Spleen (tissue), 11 donors: ENCODE measurements around the gene DNAJC1. TPM values are rescaled to one million over a fixed set of nuclear protein-coding genes. Genes with fewer than 3 reads are reported as not detected.
"Not testable (repeated sequence)": the region's sequence is repeated elsewhere in the genome, so short reads cannot be mapped to it uniquely, and the experiment has no call there.

ENCODE experiments used
- DNase-seq: peaks from one replicate; pipeline ENCODE4 v3.0.0-alpha.2; 2020
- H3K27ac ChIP-seq, 8 donors: fragments of 200-600 bp; sonication (generic) in 7 of 8; 1 replicate in 4 of 8; 2 replicates in 4 of 8; pipeline versions ENCODE4 v1.5.0 to v1.8.0; 2016 to 2021; ENCODE audit warnings: inconsistent platforms in 4 of 8, mild to moderate bottlenecking in 4 of 8, moderate library complexity in 1 of 8
- H3K27me3 ChIP-seq, 7 donors: fragments of 200-600 bp; sonication (generic) in 6 of 7; replicated peaks in 1 of 7; 1 replicate in 4 of 7; 2 replicates in 3 of 7; pipeline versions ENCODE4 v1.5.0 to v1.8.0; 2016 to 2021; ENCODE audit warnings: inconsistent platforms in 3 of 7, mild to moderate bottlenecking in 1 of 7
- H3K36me3 ChIP-seq, 6 donors: fragments of 200-600 bp; sonication (generic) in 5 of 6; 1 replicate in 4 of 6; 2 replicates in 2 of 6; pipeline versions ENCODE4 v1.5.0 to v1.8.0; 2016 to 2021; ENCODE audit warnings: inconsistent platforms in 2 of 6
- H3K4me1 ChIP-seq, 6 donors: fragments of 200-600 bp; sonication (generic) in 5 of 6; 1 replicate in 3 of 6; 2 replicates in 3 of 6; pipeline versions ENCODE4 v1.5.0 to v1.8.0; 2016 to 2021; ENCODE audit warnings: inconsistent platforms in 3 of 6
- H3K4me3 ChIP-seq, 8 donors: fragments of 200-600 bp; sonication (generic) in 7 of 8; 1 replicate in 4 of 8; 2 replicates in 4 of 8; pipeline versions ENCODE4 v1.5.0 to v1.8.0; 2016 to 2021; ENCODE audit warnings: inconsistent platforms in 4 of 8, mild to moderate bottlenecking in 4 of 8, moderate library complexity in 2 of 8
- H3K9me3 ChIP-seq, 8 donors: fragments of 200-600 bp; sonication (generic) in 7 of 8; 1 replicate in 4 of 8; 2 replicates in 4 of 8; pipeline versions ENCODE4 v1.5.0 to v1.8.0; 2016 to 2021; ENCODE audit warnings: inconsistent platforms in 4 of 8
- POLR2A ChIP-seq, 3 donors: fragments of 450-650 bp; IDR thresholded peaks; one replicate each; pipeline ENCODE4 v1.5.1; 2017; ENCODE audit warnings: antibody characterized with exemption in 3 of 3, mild to moderate bottlenecking in 1 of 3
- POLR2AphosphoS5 ChIP-seq, 3 donors: sonication (generic); formaldehyde crosslinking; IDR thresholded peaks; one replicate each; pipeline ENCODE4 v1.5.1; 2017; ENCODE audit warnings: antibody characterized with exemption in 3 of 3
- WGBS, 5 donors: extraction: QIAGEN DNeasy Blood & Tissue Kit in 3 of 5; methylation state at CpG; one replicate each; pipeline versions ENCODE4 v1.1.5 to v1.1.7; 2013 to 2018; 5-methylcytosine and 5-hydroxymethylcytosine counted together
- intact Hi-C: fragments of 100-400 bp; cut with DNase I; formaldehyde crosslinking; loops from one replicate; pipeline ENCODE4 v1.15.0; 2023; ENCODE audit warnings: low total_unique reads
- polyA plus RNA-seq, 3 donors: library from polyadenylated mRNA; stranded (reverse); fragments of 200-250 nt; gene quantifications; one replicate each; pipeline ENCODE4 v1.2.1, GENCODE V29; 2013
- total RNA-seq, 7 donors: library from RNA; depleted of rRNA in 3 of 7; stranded (reverse); fragments of >200 nt in 3 of 7; fragmentation: NEBNext Ultra II Directional in 4 of 7; extraction: Animal tissue kit (Norgen Biotek cat#: 25700) in 4 of 7; gene quantifications; one replicate each; pipeline versions ENCODE4 v1.1.0 to v1.2.1, GENCODE V29; 2016 to 2021
- TF ChIP-seq, protein P1 (sequence below), 11 experiments: fragments of 200-600 bp in 7 of 11; fragments of 450-650 bp in 4 of 11; sonication (generic) in 4 of 11; IDR thresholded peaks in 8 of 11; conservative IDR thresholded peaks in 3 of 11; 1 replicate in 7 of 11; 2 replicates in 4 of 11; pipeline versions ENCODE4 v1.4.0 to v1.8.0; 2016 to 2021; ENCODE audit warnings: antibody characterized with exemption in 11 of 11, inconsistent platforms in 4 of 11, mild to moderate bottlenecking in 1 of 11
- donor health status: healthy with polysubstance abuse.
- donor health status: DM: no; HTN: no; CAD: no; lungs with moderate emphysema.
- donor health status: DM: no; HTN: no; CAD: no.
- donor health status: Bipolar disorder and iron deficiency.
- donor health status: healthy.
- donor health status: DM: no; HTN: no; CAD: no.
- donor health status: DM: yes; HTN: yes; CAD: no.

DNAJC1 gene
- total and polyA plus RNA-seq, 10 donors, result 8.1 to 96.4 (median 22.5) TPM

DNA sequence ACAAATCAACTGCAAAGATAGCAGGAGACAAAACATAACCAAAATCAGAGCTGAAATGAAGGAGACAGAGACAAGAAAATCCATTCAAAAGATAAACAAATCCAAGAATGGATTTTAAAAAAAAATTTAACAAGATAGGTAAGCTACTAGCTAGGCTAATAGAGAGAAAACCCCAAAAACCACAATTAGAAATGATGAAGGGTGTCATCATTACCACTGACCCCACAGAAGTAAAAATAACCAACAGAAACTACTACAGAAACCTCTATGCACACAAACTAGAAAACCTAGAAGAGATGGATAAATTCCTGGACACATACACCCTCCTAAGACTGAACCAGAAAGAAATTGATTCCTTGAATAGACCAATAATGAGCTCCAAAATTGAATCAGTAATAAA lies 117.6 kb downstream of the DNAJC1 start:
- Histone ChIP-seq H3K36me3 (peaks cover 0 to 26% (median 6%) of the 10 kb centered on the region in 6 donors), H3K4me3 (no peak overlapping the region), H3K27ac (no peak overlapping the region), H3K9me3 (peaks cover 0 to 41% (median 25%) of the 10 kb centered on the region in 8 donors), H3K27me3 (no peaks in the 10 kb centered on the region), H3K4me1 (peaks cover 0 to 24% (median 10%) of the 10 kb centered on the region in 6 donors)
- intact Hi-C loops, result no loop called here
- no peak for DNase-seq
- TF ChIP-seq POLR2AphosphoS5 (IDR thresholded peaks at IDR 0.05) (no peak), POLR2A (IDR thresholded peaks at IDR 0.05) (no peak)
- TF ChIP-seq, protein P1, sequence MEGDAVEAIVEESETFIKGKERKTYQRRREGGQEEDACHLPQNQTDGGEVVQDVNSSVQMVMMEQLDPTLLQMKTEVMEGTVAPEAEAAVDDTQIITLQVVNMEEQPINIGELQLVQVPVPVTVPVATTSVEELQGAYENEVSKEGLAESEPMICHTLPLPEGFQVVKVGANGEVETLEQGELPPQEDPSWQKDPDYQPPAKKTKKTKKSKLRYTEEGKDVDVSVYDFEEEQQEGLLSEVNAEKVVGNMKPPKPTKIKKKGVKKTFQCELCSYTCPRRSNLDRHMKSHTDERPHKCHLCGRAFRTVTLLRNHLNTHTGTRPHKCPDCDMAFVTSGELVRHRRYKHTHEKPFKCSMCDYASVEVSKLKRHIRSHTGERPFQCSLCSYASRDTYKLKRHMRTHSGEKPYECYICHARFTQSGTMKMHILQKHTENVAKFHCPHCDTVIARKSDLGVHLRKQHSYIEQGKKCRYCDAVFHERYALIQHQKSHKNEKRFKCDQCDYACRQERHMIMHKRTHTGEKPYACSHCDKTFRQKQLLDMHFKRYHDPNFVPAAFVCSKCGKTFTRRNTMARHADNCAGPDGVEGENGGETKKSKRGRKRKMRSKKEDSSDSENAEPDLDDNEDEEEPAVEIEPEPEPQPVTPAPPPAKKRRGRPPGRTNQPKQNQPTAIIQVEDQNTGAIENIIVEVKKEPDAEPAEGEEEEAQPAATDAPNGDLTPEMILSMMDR (IDR thresholded peaks at IDR 0.05 in 8 of 11, conservative IDR thresholded peaks at IDR 0.05 in 3 of 11), result no peak

- no peak overlapping the region for H3K27ac ChIP-seq
- peaks cover 4 to 34% (median 27%) of the 10 kb centered on the region in 8 donors for H3K9me3 ChIP-seq
- WGBS, 5 donors, result 96 to 99% (median 98%) methylated on average over 5 of the region's 5 CpGs
- DNase-seq, result no peak
- H3K36me3 ChIP-seq, result peaks cover 0 to 65% (median 15%) of the 10 kb centered on the region in 6 donors
- TF ChIP-seq POLR2A (IDR thresholded peaks at IDR 0.05) (no peak), POLR2AphosphoS5 (IDR thresholded peaks at IDR 0.05) (no peak)
- TF ChIP-seq, protein P1 (IDR thresholded peaks at IDR 0.05 in 8 of 11, conservative IDR thresholded peaks at IDR 0.05 in 3 of 11), result no peak
- no peaks in the 10 kb centered on the region for H3K27me3 ChIP-seq
- H3K4me3 ChIP-seq, result no peak overlapping the region
- intact Hi-C loops, result no loop called here
- H3K4me1 ChIP-seq, result no peaks in the 10 kb centered on the region
Measured at GRCh38 chr10:21873198-21873597, 130.3 kb downstream of the DNAJC1 start.

DNA sequence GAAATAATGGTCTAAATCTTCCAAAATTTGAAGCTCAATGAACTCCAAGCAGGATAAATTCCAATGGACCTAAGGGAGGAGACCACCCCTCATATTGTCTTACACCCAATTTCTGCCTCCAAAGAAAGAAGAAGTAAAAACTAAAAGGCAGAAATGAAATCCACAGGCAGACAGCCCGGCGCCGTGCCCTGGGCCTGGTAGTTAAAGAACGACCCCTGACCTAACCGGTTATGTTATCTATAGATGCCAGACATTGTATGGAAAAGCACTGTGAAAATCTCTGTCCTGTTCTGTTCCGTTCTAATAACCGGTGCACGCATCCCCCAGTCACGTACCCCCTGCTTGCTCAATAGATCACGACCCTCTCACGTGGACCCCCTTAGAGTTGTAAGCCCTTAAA lies 130.8 kb downstream of the DNAJC1 start:
- H3K4me3 ChIP-seq, H3K27me3 ChIP-seq, H3K27ac ChIP-seq, H3K4me1 ChIP-seq, DNase-seq, intact Hi-C loops: not testable (repeated sequence)
- H3K9me3 ChIP-seq, result peaks cover 4 to 36% (median 27%) of the 10 kb centered on the region in 8 donors
- H3K36me3 ChIP-seq, result peaks cover 0 to 67% (median 15%) of the 10 kb centered on the region in 6 donors
- 97 to 99% (median 98%) methylated on average over 11 of the region's 11 CpGs for WGBS, 5 donors

- WGBS, 5 donors, result 92 to 97% (median 97%) methylated on average over 1 of the region's 1 CpG
- H3K27ac ChIP-seq, result no peak overlapping the region
Measured at GRCh38 chr10:21870849-21871248, 132.7 kb downstream of the DNAJC1 start.

GRCh38 chr10:21869087-21869486 lies 134.4 kb downstream of the DNAJC1 start:
- H3K4me3 ChIP-seq, DNase-seq, H3K4me1 ChIP-seq, H3K27me3 ChIP-seq, H3K27ac ChIP-seq, intact Hi-C loops: not testable (repeated sequence)
- Histone ChIP-seq H3K36me3 (peaks cover 0 to 41% (median 5%) of the 10 kb centered on the region in 6 donors), H3K9me3 (peaks cover 4 to 42% (median 34%) of the 10 kb centered on the region in 8 donors)
- 92 to 96% (median 95%) methylated on average over 2 of the region's 2 CpGs for WGBS, 5 donors

More at GRCh38 chr10:21870849-21871248, 132.7 kb downstream of the DNAJC1 start:
- Histone ChIP-seq H3K4me3 (no peak overlapping the region), H3K9me3 (peaks cover 4 to 47% (median 35%) of the 10 kb centered on the region in 8 donors), H3K27me3 (no peaks in the 10 kb centered on the region), H3K4me1 (no peaks in the 10 kb centered on the region), H3K36me3 (peaks cover 0 to 59% (median 13%) of the 10 kb centered on the region in 6 donors)
- TF ChIP-seq POLR2A (IDR thresholded peaks at IDR 0.05) (no peak), POLR2AphosphoS5 (IDR thresholded peaks at IDR 0.05) (no peak)
- TF ChIP-seq, protein P1 (IDR thresholded peaks at IDR 0.05 in 8 of 11, conservative IDR thresholded peaks at IDR 0.05 in 3 of 11), result no peak
- intact Hi-C loops, result no loop called here
- no peak for DNase-seq
